ENCODE results near the gene CDC6. TPM values are rescaled to one million over a fixed set of nuclear protein-coding genes. Genes with fewer than 3 reads are reported as not detected.

The CDC6 gene
- total and polyA plus RNA-seq, 11 donors = 0.07 to 9.8 (median 0.69) TPM

DNA sequence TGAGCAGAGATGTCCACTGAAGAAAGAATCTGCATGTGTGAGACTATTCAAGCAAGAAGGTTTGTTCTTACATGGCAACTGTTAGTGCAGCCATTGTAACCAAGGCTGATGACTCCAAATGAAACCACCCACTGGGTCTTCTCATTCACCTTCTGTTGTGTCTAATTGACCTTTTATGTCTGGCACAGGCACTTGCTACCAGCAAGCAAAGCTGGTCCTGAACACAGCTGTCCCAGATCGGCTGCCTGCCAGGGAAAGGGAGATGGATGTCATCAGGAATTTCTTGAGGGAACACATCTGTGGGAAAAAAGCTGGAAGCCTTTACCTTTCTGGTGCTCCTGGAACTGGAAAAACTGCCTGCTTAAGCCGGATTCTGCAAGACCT is 3.6 kb downstream of the CDC6 start:
- peak overlapping the region in 4 of 12 donors; percentile 5 to 31 (median 26) for H3K27ac ChIP-seq
- ATAC-seq (no peak), DNase-seq (peak in 2 of 5 donors; percentile 47 to 55)
- TF ChIP-seq, protein P1, sequence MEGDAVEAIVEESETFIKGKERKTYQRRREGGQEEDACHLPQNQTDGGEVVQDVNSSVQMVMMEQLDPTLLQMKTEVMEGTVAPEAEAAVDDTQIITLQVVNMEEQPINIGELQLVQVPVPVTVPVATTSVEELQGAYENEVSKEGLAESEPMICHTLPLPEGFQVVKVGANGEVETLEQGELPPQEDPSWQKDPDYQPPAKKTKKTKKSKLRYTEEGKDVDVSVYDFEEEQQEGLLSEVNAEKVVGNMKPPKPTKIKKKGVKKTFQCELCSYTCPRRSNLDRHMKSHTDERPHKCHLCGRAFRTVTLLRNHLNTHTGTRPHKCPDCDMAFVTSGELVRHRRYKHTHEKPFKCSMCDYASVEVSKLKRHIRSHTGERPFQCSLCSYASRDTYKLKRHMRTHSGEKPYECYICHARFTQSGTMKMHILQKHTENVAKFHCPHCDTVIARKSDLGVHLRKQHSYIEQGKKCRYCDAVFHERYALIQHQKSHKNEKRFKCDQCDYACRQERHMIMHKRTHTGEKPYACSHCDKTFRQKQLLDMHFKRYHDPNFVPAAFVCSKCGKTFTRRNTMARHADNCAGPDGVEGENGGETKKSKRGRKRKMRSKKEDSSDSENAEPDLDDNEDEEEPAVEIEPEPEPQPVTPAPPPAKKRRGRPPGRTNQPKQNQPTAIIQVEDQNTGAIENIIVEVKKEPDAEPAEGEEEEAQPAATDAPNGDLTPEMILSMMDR (IDR thresholded peaks at IDR 0.05) = no peak
- no peak for TF ChIP-seq POLR2A (IDR thresholded peaks at IDR 0.05)
- H3K9me3 ChIP-seq = no peaks in the 10 kb centered on the region
- WGBS, 4 donors = 78 to 85% (median 83%) methylated on average over 2 of the region's 2 CpGs
- H3K27me3 ChIP-seq = no peaks in the 10 kb centered on the region
- peaks cover 4 to 52% (median 25%) of the 10 kb centered on the region in 12 donors for H3K4me1 ChIP-seq
- intact Hi-C loops (cut with DNase I) = loop anchor here in 8 of 10 donors (2.0 to 10.0 kb wide), 6 partner anchors 74 to 279 kb away; partner anchors contain the start of genes CSF3 (in 1 of the 8) and WIPF2 (in 1 of the 8)
- no peaks in the 10 kb centered on the region for H3K36me3 ChIP-seq
- H3K4me3 ChIP-seq = no peak overlapping the region

DNA sequence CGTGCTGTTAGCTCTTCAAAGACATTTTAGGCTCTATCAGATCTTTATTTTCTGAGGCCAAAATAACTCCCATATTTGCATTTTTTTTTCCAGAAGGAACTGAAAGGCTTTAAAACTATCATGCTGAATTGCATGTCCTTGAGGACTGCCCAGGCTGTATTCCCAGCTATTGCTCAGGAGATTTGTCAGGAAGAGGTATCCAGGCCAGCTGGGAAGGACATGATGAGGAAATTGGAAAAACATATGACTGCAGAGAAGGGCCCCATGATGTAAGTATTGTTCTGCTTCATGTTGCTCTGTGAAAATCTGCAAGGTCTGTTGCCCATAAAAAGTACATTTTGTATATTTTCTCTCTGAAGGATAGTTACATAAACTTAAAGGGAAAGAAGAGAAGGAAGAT is 5.7 kb downstream of the CDC6 start:
- H3K4me1 ChIP-seq = peaks cover 0 to 60% (median 25%) of the 10 kb centered on the region in 12 donors
- no peaks in the 10 kb centered on the region for H3K27me3 ChIP-seq
- WGBS, 4 donors = 45 to 52% (median 47%) methylated on average over 1 of the region's 1 CpG
- DNase-seq (peak in 2 of 5 donors; percentile 62 to 66), ATAC-seq (peak; percentile 72 to 92 (median 76))
- TF ChIP-seq, protein P1 (IDR thresholded peaks at IDR 0.05) = no peak
- TF ChIP-seq POLR2A (IDR thresholded peaks at IDR 0.05) = no peak
- H3K27ac ChIP-seq = peak overlapping the region; percentile 61 to 89 (median 72)
- no peak overlapping the region for H3K4me3 ChIP-seq
- peaks cover 0 to 6% (median 0%) of the 10 kb centered on the region in 9 donors for H3K36me3 ChIP-seq
- H3K9me3 ChIP-seq = no peaks in the 10 kb centered on the region
- intact Hi-C loops (cut with DNase I) = loop anchor here in 5 of 10 donors (5.0 to 10.0 kb wide), 4 partner anchors 76 to 281 kb away; partner anchors contain the start of genes CSF3 (in 1 of the 5) and WIPF2 (in 1 of the 5)

DNA sequence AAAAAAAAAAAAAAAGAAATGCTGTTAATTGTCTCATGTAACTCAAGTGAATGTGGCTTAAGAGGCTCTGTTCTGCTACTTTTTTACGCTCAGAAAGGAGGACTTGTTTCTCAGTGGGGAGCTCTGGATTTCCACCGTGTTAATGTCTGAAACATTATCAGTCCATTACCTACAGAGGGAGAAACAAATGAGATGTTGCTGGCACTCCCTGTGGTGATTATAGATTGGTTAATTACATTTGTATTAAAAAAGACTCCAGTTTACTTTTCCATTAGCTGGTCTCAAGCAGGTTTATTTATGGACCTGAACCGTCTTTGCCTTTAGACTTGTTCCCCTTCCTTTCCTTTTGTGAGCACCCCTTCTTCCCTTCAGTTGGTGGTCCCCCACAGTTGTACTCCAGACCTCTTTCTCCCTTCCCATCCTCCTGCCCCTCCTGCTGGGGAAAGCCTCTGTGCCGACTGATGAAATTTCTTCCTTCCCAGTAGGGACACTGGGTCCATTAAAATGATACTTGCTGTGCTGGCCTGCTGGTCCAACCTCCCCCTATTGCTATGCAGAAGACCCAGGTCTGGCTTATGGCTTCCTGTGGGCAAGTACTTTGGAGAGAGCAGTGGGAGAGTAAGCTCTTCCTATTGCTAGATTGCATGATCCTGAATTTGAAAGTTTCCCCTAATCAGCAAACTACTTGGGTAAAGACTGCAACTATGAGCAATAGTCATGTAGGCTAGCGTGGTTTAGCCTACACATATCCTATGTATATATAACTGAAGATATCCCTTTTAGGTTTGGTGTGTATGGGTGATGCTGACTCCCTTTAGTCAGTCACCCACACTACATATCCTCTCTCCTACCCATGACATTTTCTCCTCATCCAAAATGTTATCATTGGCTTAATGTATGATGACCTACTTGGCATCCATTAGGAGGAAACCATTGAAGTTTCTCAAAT is 8.1 kb downstream of the CDC6 start:
- peak overlapping the region in 7 of 12 donors; percentile 2 to 60 (median 27) for H3K27ac ChIP-seq
- TF ChIP-seq, protein P1 (IDR thresholded peaks at IDR 0.05) = no peak
- TF ChIP-seq POLR2A (IDR thresholded peaks at IDR 0.05) = no peak
- DNase-seq = no peak
- H3K27me3 ChIP-seq = no peaks in the 10 kb centered on the region
- intact Hi-C loops (cut with DNase I) = loop anchor here in 2 of 10 donors (5.0 to 10.0 kb wide), 2 partner anchors 122 to 281 kb away; partner anchors contain the start of genes CSF3 (in 1 of the 2) and TOP2A (in 1 of the 2)
- no peak overlapping the region for H3K4me3 ChIP-seq
- H3K36me3 ChIP-seq = peaks cover 0 to 6% (median 0%) of the 10 kb centered on the region in 9 donors
- peaks cover 0 to 74% (median 30%) of the 10 kb centered on the region in 12 donors for H3K4me1 ChIP-seq
- 77 to 83% (median 80%) methylated on average over 5 of the region's 5 CpGs for WGBS, 4 donors
- no peak for ATAC-seq
- no peaks in the 10 kb centered on the region for H3K9me3 ChIP-seq

DNA sequence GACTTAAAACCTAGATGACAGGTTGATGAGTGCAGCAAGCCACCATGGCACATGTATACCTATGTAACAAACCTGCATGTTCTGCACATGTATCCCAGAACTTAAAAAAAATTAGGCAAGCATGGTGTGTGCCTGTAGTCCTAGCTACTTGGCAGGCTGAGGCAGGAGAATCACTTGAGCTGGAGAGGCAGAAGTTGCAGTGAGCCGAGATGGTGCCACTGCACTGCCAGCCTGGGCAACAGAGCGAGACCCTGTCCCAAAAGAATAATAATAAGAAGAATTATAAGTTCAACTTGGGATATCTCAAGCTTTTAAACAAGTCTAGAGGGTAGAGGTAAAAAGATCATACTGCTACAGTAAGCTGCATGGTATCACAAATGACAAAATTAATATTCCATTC is 9.8 kb downstream of the CDC6 start:
- peak overlapping the region in 5 of 12 donors; percentile 24 to 60 (median 28) for H3K27ac ChIP-seq
- intact Hi-C loops (cut with DNase I) = loop anchor here in 2 of 10 donors (5.0 to 10.0 kb wide), 2 partner anchors 120 to 283 kb away; partner anchors contain the start of genes CSF3 (in 1 of the 2) and TOP2A (in 1 of the 2)
- H3K36me3 ChIP-seq = peaks cover 0 to 6% (median 0%) of the 10 kb centered on the region in 9 donors
- no peak for TF ChIP-seq POLR2A (IDR thresholded peaks at IDR 0.05)
- ATAC-seq = no peak
- H3K27me3 ChIP-seq = no peaks in the 10 kb centered on the region
- no peaks in the 10 kb centered on the region for H3K9me3 ChIP-seq
- no peak for DNase-seq
- WGBS, 4 donors = 67 to 80% (median 73%) methylated on average over 2 of the region's 2 CpGs
- H3K4me1 ChIP-seq = peaks cover 0 to 64% (median 29%) of the 10 kb centered on the region in 12 donors
- no peak overlapping the region for H3K4me3 ChIP-seq

All from heart left ventricle (tissue), 16 donors.